NCI-H1930 (cell line): ENCODE measurements around the gene SLC19A2.

ENCODE experiments used
- DNase-seq, 2 experiments: peaks; one replicate each; lab custom pipeline; 2025; lab: John Stamatoyannopoulos, UW

The SLC19A2 gene

GRCh38 chr1:169474302-169474995 is 11.3 kb downstream of the SLC19A2 start:
- DNase-seq: no peak

GRCh38 chr1:169473347-169473746 is 12.4 kb downstream of the SLC19A2 start:
- DNase-seq: no peak

DNA sequence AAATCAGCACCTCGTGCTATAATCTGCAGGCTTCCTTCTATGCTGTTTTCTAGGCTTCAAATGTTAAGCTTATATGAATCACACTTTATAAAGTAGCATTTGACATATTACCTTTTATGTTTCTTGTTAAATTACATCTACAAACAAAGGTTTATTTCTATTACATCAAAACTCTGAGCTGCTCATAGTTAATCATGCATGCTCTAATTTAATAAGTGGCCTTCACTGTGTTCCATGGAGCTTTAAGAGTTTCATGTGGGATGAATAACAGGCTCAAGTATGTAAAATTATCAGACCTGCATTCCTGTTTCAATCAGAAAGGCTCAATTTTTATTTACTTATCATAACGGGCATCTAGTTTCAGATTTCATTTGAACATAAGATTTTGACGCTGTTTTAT is 13.0 kb downstream of the SLC19A2 start:
- no peak for DNase-seq

- no peak for DNase-seq
Observed at GRCh38 chr1:169468982-169469381, 16.8 kb downstream of the SLC19A2 start.

DNA sequence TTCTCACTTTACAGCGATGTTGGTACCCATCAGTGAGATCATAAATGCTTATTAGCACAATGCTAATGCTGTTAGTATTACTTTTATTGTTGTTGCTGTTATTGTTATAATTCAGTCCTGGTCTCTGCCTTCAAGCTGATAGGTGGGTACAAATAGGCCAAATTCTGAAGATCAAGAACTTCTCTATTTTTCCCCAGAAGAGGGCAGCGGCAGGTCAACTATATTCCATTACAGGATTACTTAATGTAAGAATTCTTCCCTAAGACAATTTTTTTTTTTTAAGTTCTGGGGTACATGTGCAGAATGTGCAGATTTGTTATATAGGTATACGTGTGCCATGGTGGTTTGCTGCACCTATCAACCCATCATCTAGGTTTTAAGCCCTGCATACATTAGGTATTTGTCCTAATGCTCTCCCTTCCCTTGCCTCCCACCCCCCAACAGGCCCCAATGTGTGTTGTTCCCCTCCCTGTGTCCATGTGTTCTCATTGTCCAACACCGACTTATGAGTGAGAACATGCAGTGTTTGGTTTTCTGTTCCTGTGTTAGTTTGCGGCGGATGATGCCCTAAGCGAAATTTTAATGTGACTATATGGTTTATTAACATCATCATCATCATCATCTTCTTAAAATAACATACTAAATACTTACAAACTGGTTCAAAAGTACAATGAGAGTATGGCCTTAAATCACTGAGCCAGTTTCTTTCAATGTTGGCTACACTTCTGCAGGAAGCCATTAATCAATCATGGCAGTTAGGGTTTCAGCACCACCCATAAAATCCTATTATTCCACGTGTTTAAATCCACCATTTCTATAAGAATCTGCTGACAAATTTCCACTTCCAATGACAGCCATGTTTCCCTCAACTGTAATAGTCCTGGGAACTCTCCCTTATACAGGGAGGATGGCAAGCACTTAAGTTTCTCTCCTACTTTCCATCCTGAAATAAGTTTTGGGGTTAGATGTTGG is 19.2 kb downstream of the SLC19A2 start:
- DNase-seq: peak in 1 of 2 experiments; percentile 5

DNA sequence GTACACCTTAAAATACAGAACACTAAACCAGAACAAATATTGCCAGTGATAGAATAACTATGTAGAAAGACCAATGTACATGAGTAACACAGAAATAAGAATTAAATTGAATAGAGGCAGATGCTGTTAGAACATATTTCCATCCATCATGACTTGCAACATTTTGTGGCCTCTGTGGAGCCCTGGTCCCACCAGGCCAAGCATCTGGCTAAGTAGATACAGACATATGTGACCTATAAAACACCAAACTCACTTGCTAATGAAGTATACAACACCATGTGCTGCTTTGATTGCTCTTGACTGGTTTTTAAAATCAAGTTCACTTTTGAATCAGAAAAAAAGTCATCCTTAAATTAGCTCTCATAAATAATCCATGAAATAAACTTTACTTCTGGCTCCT is 20.5 kb downstream of the SLC19A2 start:
- DNase-seq: no peak

- no peak for DNase-seq
Observed at GRCh38 chr1:169462385-169462784, 23.4 kb downstream of the SLC19A2 start.

GRCh38 chr1:169461390-169462000 is 24.2 kb downstream of the SLC19A2 start:
- no peak for DNase-seq

DNA sequence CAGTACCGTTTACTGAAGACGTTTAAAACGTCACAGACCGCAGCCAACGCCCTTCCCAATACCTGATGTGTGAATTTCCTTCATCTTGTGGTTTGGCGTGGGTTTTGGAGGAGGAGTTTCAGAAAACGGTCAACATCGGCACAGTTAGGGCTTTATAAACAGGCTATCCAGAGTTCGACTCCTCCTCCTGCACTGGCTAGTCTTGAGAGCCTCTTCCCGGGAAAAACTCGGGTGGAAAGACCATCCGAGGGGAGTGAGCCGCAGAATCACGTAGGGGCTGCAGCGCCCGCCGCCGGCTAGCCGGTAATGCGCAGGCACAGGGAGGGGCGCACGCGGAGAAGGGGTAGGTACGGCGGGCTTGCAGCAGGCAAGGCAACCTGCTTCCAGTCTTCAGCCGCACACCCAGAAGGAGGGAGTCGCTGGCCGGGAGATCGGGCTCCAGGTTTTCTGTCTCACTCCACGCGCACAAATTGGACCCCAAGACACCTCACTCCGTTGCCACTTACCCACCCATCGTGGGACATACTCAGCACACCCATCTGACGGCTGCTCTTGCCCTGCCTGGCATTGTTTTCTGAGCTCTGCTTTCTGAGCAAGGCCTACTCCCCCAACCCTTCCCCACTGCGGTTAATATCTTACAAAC is 25.4 kb downstream of the SLC19A2 start:
- no peak for DNase-seq

- no peak for DNase-seq
Observed at GRCh38 chr1:169457443-169457842, 28.3 kb downstream of the SLC19A2 start.

DNA sequence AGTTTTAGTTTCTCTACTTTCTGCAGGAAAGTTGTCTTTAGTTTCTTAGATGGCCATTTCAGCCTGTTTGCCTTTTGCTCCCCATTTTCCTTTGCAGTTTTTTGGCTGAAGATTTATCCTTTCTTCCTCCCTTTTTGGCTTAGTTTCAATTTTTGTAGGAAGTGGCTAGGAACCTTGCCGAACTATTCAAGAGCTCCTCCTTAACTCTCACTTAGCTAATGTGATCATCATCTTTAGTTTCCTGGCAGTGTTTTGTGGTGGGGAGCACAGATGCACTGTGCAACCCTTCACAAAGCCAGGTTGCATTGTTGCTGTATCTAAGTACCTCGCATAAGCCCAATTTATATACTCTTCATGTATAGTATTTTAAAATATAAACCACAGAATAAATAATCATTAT is 29.7 kb downstream of the SLC19A2 start:
- DNase-seq: no peak

GRCh38 chr1:169452921-169453320 is 32.8 kb downstream of the SLC19A2 start:
- no peak for DNase-seq

DNA sequence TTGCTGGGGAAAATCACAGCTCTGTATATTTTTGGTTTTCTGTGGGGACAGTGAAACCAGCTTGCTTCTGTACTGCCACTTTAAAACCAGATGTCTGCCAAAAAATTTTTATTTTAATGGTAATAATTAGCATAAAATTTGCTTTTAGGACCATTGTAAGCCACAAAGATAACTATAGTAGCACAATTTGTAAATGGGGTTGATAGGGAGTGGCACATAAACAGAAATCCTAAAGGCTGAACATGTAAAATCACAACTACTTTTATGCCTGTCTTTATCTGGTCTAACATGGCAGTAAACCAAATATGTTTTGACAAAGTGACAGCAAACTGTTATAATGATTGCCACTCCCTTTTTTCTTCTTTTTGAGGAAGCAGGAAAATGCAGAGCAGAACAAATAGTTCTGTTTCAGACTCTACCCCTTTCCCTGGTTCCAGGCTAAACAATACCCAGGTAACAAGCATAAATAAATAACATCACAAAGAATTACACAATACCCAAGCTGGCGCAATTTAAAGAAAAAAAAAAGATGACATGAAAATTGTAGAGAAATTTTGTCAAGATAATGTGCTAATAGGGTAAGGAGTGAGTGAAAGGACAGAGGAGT is 34.4 kb downstream of the SLC19A2 start:
- DNase-seq: no peak

DNA sequence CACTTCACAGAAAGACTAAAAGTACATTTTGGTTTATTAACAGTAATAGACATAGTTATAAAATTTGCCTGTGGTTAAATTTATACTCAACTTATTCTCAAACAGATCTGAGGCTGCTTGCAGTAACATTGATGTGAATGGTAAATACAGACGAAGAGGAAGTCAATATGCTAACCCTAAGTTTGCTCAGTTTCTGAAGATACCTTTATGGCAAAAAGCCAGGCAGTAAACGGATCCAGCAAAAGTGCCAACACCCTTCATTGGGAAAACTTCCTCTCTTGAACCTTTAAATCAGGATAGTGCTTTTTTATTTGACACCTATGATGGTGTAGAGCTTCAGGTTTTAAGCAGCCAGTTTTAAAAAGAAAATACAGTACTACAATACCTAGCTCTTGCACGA is 41.8 kb downstream of the SLC19A2 start:
- no peak for DNase-seq

GRCh38 chr1:169427081-169427641 is 58.6 kb downstream of the SLC19A2 start, which contains the start of gene CCDC181:
CCDC181 (minus strand) TSS chr1:169427474; CDS start chr1:169424927, 2,547 bp downstream.
- DNase-seq: peak; percentile 91 to 93

DNA sequence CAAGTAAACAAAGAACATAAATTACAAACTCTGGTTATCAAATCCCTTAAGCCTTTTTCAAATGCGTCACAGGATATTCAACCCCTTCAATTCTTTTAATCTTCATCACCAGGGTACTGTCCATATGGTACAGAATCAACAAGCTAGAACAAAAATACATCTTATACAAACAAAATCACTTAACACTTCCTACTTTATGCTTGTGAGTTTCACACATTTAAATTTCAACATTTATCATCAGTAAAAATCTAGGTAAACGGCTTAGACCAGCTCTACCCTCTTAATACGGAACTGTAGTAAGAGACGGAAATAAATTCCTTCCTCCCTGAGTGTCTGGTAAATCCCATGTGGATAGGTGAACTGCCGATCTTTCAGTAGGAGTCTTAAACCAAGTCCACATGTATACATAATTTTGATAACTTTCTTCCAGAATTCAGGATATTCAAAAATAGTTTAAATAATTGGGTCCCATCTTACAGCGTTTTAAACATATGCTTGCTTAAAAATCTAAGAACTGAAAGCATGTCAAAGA is 59.5 kb downstream of the SLC19A2 start:
- DNase-seq: peak in 1 of 2 experiments; percentile 8

GRCh38 chr1:169421309-169421708 is 64.4 kb downstream of the SLC19A2 start:
- DNase-seq: no peak

- no peak for DNase-seq
Observed at GRCh38 chr1:169414952-169415351, 70.8 kb downstream of the SLC19A2 start.
